Measurements from ENCODE around the gene ARL4C.

GRCh38 chr2:234472155-234472554 lies 24.7 kb downstream of the ARL4C start:
- TF ChIP-seq TARDBP (IDR thresholded peaks at IDR 0.05) (no peak), ARNT (IDR thresholded peaks at IDR 0.05) (no peak), HDGF (IDR thresholded peaks at IDR 0.05; ENCODE audit: borderline replicate concordance) (no peak), FOXM1 (IDR thresholded peaks at IDR 0.05; ENCODE audit: borderline replicate concordance) (no peak), SP1 (IDR thresholded peaks at IDR 0.05) (no peak), ELF4 (IDR thresholded peaks at IDR 0.05) (no peak), BHLHE40 (IDR thresholded peaks at IDR 0.05; ENCODE audit: borderline replicate concordance) (no peak), FOXA1 (IDR thresholded peaks at IDR 0.05) (no peak), CTBP1 (IDR thresholded peaks at IDR 0.05; ENCODE audit: borderline replicate concordance) (0 out of 2 replicates have a peak, but pooled peaks have one; percentile 7), FOXK2 (IDR thresholded peaks at IDR 0.05) (no peak), SUZ12 (IDR thresholded peaks at IDR 0.05) (no peak)

Measured in HEK293T (cell line).